Thoracic aorta (tissue), 2 donors: Measurements from ENCODE around the gene IPO9. TPM values are rescaled to one million over a fixed set of nuclear protein-coding genes. Genes with fewer than 3 reads are reported as not detected.
A peak's percentile ranks its signal among the peaks of the same experiment; 100 is the strongest.

Experiments used
- ATAC-seq: fragments of 150-250 bp; one replicate; pipeline ENCODE4 v1.8.0; 2017; ENCODE audit warnings: low read depth; ENCODE audit not compliant: insufficient number of reproducible peaks, low FRiP score
- DNase-seq: peaks from one replicate; pipeline ENCODE4 v3.0.0-alpha.2; 2020; ENCODE audit warnings: low spot score
- H3K27ac ChIP-seq, 2 donors: fragments of 200-600 bp; sonication (generic); 1 replicate in 1 of 2; 2 replicates in 1 of 2; pipeline ENCODE4 v1.5.1; 2016; ENCODE audit warnings: mild to moderate bottlenecking in 2 of 2, moderate library complexity in 2 of 2
- H3K27me3 ChIP-seq: fragments of 200-600 bp; sonication (generic); replicated peaks from 2 replicates; pipeline ENCODE4 v1.6.0; 2016; ENCODE audit warnings: mild to moderate bottlenecking; ENCODE audit not compliant: insufficient read depth
- H3K36me3 ChIP-seq: fragments of 200-600 bp; sonication (generic); one replicate; pipeline ENCODE4 v1.5.1; 2016
- H3K4me1 ChIP-seq, 2 donors: fragments of 200-600 bp; sonication (generic); 1 replicate in 1 of 2; 2 replicates in 1 of 2; pipeline versions ENCODE4 v1.5.1 to v1.6.0; 2016; ENCODE audit warnings: low read depth in 2 of 2, mild to moderate bottlenecking in 1 of 2; ENCODE audit not compliant: control insufficient read depth in 1 of 2
- H3K4me3 ChIP-seq: fragments of 200-600 bp; sonication (generic); 2 replicates; pipeline ENCODE4 v1.5.1; 2016; ENCODE audit warnings: mild to moderate bottlenecking
- H3K9me3 ChIP-seq: fragments of 200-600 bp; sonication (generic); 2 replicates; pipeline ENCODE4 v1.5.1; 2016
- CTCF ChIP-seq: fragments of 200-600 bp; sonication (generic); IDR thresholded peaks from one replicate; pipeline ENCODE4 v1.5.1; 2019; ENCODE audit warnings: antibody characterized with exemption
- total RNA-seq, 2 donors: library from RNA; depleted of rRNA; stranded (reverse); fragments of >200 nt; gene quantifications; one replicate each; pipeline versions ENCODE4 v1.1.0 to v1.2.3, GENCODE V29; 2016

The IPO9 gene
- total RNA-seq, 2 donors from 2014 or later: 21.4 to 32.6 TPM

GRCh38 chr1:201921952-201922558 is 93.1 kb downstream of the IPO9 start:
- Histone ChIP-seq H3K9me3 (no peaks in the 10 kb centered on the region), H3K27ac (peak overlapping the region; percentile 97 to 99), H3K4me1 (peaks cover 74 to 93% of the 10 kb centered on the region in 2 donors), H3K27me3 (no peaks in the 10 kb centered on the region), H3K36me3 (peaks cover 30% of the 10 kb centered on the region), H3K4me3 (no peak overlapping the region)
- ATAC-seq (no peak), DNase-seq (no peak)
- no peak for TF ChIP-seq CTCF

- Histone ChIP-seq H3K36me3 (peaks cover 51% of the 10 kb centered on the region), H3K27me3 (no peaks in the 10 kb centered on the region), H3K4me3 (no peak overlapping the region), H3K4me1 (peaks cover 64 to 92% of the 10 kb centered on the region in 2 donors), H3K27ac (peak overlapping the region; percentile 73 to 78), H3K9me3 (no peaks in the 10 kb centered on the region)
- ATAC-seq (no peak), DNase-seq (no peak)
- TF ChIP-seq CTCF: no peak
These were observed 96.3 kb downstream of the IPO9 start for GRCh38 chr1:201925301-201925567.

- DNase-seq (no peak), ATAC-seq (no peak)
- H3K36me3 ChIP-seq: peaks cover 54% of the 10 kb centered on the region
- H3K27me3 ChIP-seq: no peaks in the 10 kb centered on the region
- TF ChIP-seq CTCF: no peak
- no peaks in the 10 kb centered on the region for H3K9me3 ChIP-seq
- peak overlapping the region; percentile 73 to 78 for H3K27ac ChIP-seq
- peak overlapping the region; percentile 2 for H3K4me3 ChIP-seq
- H3K4me1 ChIP-seq: peaks cover 64 to 92% of the 10 kb centered on the region in 2 donors
These were observed 97.2 kb downstream of the IPO9 start for GRCh38 chr1:201925981-201926645.

GRCh38 chr1:201928266-201928665 is 99.3 kb downstream of the IPO9 start:
- Histone ChIP-seq H3K36me3 (peaks cover 56% of the 10 kb centered on the region), H3K27me3 (no peaks in the 10 kb centered on the region), H3K9me3 (no peaks in the 10 kb centered on the region), H3K4me3 (no peak overlapping the region), H3K4me1 (peaks cover 57 to 92% of the 10 kb centered on the region in 2 donors), H3K27ac (peak overlapping the region; percentile 73 to 78)
- ATAC-seq (no peak), DNase-seq (no peak)
- TF ChIP-seq CTCF: no peak

GRCh38 chr1:201930137-201930536 is 101.2 kb downstream of the IPO9 start:
- Histone ChIP-seq H3K27ac (peak overlapping the region; percentile 37 to 73), H3K4me1 (peaks cover 51 to 95% of the 10 kb centered on the region in 2 donors)

More at GRCh38 chr1:201930137-201930536, 101.2 kb downstream of the IPO9 start:
- TF ChIP-seq CTCF: no peak
- Histone ChIP-seq H3K9me3 (no peaks in the 10 kb centered on the region), H3K36me3 (peaks cover 50% of the 10 kb centered on the region), H3K4me3 (no peak overlapping the region), H3K27me3 (no peaks in the 10 kb centered on the region)
- ATAC-seq (no peak), DNase-seq (no peak)
